Stimulated activated CD4-positive, alpha-beta T cell treated with anti-CD3 and anti-CD28 coated beads, Interleukin-1b, Interleukin-23, amount 100 ng/mL, for 1 hour (primary cell): Measurements from ENCODE around the gene MBNL1.
"Not testable (repeated sequence)": the region's sequence is repeated elsewhere in the genome, so short reads cannot be mapped to it uniquely, and the experiment has no call there.

Source experiments
- DNase-seq, 2 donors: peaks; one replicate each; pipeline ENCODE4 v3.0.0-alpha.2; 2020; ENCODE audit warnings: low read depth in 2 of 2

The MBNL1 gene

GRCh38 chr3:152377184-152377570 is 108.4 kb downstream of the MBNL1 start:
- DNase-seq, result no peak

GRCh38 chr3:152379415-152380042 is 110.8 kb downstream of the MBNL1 start:
- DNase-seq, result no peak

- no peak for DNase-seq
Observed at GRCh38 chr3:152380043-152380442, 111.3 kb downstream of the MBNL1 start.

- no peak for DNase-seq
Observed at GRCh38 chr3:152381881-152382295, 113.2 kb downstream of the MBNL1 start.

DNA sequence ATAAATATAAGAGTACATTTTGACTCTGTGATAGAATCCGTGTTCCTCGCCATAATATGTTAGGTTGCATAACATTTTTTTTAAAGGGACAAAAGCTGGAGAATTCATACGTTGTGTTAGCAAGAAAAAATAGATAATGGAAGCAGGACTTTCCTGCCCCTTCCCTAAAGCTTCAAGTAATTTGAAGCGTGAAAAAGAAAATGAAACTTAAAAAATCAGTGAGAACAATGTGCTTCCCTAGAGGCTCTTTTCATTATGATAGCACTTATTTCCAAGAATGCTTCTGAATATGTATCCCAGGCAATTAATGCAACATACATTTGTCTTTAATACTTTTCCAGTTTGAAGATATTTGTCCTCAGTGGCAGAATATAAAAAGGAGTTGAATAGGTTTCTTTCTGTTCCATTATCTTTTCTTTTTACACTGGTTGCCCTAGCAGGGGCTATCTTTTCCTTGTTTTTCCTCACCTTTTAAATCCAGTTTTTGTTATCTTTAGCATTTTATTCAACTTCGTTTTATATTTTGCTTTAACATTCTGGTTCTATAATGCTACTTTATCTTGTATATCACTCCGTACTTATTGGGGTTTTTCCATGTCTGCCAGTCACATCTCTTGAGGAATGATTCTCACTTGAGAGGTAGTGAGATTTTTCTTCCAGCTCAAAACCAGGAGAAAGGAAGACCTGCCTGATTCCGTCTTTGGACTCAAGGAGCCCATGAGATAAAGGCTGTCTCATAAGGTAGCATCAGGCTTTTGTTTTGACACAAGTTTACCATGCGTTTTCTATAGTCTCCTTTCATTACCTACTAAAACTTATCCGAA is 113.8 kb downstream of the MBNL1 start:
- DNase-seq, result no peak

- no peak for DNase-seq
Observed at GRCh38 chr3:152383136-152383606, 114.4 kb downstream of the MBNL1 start.

- no peak for DNase-seq
Observed at GRCh38 chr3:152384412-152384811, 115.7 kb downstream of the MBNL1 start.

DNA sequence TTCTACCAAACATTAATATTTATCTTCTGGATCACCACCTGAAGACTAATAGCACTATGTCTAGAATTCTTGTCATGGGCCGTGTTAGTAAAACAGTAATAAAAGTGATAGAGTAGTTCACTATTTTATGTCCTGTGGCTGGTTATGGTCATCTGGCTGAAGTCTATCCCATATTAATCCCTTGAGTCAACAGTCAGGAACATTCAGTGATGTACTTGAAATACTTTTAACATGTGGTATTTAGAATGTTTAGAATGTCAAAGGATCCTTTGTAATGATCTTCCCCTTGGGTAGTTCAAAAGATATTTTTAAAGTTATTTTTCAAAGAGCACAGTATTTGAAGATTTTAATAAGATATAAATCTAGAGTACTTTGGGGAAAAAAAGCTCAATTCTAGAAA is 117.0 kb downstream of the MBNL1 start:
- no peak for DNase-seq

DNA sequence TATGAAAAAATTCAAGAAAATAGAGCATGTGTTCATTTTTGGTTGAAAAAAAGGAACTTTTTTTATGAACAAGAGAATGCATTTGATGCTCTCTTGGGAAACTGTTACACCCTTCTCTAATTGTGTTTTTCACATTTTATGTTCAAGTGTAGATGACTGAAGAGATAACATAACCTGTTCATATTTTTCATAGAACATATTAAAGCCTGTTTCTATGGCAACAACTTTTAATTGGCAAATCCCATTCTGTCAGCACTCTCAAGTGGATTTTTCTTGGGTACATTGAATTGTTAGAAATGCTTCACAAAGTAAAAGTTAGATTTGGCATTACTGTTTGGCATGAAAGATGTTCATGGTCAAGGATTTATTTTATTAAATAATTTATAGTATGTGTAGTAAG is 117.5 kb downstream of the MBNL1 start:
- DNase-seq, result no peak

- DNase-seq, result no peak
Observed at GRCh38 chr3:152388631-152389030, 119.9 kb downstream of the MBNL1 start.

DNA sequence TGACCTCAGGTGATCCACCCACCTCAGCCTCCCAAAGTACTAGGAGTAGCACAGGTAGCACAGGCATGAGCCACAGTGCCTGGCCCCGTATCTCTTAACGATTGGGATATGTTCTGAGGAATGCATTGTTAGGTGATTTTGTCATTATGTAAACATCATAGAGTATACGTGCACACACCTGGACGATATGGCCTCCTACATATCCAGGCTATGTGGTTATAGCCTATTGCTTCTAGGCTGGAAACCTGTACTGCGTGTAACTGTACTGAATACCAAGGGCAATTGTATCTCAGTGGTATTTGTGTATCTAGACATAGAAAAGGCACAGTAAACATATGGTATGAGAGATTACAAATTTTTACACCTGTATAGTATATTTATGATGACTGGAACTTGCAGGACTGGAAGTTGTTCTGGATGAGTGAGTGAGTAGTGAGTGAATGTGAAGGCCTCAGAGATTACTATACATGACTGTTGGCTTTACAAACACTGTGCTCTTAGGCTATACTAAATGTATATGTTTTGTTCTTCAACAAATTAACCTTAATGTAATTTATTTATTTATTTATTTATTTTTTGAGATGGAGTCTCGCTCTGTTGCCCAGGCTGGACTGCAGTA is 120.7 kb downstream of the MBNL1 start:
- DNase-seq, result no peak

GRCh38 chr3:152390647-152391046 is 121.9 kb downstream of the MBNL1 start:
- no peak for DNase-seq

DNA sequence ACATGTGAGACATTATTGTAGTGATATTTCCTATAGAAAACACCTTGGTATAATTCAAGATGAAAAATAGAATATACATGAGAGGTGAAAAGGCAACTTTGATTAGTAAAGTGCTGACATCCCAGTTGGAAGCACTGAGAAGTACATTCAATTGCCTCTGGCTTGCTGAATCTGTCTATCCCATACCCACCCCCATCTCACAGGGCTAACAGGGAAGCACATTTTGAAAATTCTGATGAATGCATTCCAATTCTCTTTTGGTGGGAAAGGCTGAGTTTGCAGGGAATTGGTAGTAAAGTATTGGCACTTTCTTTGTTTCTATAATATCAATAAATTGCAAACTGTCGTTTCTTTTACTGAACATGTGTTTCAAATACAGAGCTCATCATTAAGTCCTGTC is 122.9 kb downstream of the MBNL1 start:
- DNase-seq, result no peak

DNA sequence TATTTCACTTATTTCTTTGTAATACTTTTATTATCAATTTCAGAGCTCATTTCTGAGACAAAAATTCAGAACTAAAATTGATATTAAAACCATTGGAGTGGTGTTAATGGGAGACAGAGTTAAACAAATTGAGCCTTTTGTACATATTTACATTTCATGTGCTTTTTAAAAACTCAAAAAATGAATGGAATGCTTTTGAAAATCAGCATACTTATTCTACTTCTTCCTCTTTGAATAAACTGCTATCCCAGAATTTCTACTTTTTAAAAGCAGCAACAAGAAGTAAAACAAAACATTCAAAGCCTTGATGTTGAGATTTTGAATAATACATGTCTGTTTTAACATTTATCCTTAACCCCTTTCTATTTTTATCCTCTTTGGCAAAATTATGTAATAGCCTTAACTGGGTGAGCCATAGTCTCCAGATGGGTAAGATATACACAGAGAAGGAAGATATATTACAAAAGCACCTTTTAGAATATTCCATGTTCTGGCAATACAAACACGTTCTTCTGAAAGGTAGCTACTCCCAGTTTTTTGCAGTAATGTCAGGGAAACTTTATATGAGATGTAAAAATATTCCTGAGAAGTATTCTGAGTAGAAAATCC is 123.6 kb downstream of the MBNL1 start:
- DNase-seq, result no peak

GRCh38 chr3:152394246-152394645 is 125.5 kb downstream of the MBNL1 start:
- no peak for DNase-seq

DNA sequence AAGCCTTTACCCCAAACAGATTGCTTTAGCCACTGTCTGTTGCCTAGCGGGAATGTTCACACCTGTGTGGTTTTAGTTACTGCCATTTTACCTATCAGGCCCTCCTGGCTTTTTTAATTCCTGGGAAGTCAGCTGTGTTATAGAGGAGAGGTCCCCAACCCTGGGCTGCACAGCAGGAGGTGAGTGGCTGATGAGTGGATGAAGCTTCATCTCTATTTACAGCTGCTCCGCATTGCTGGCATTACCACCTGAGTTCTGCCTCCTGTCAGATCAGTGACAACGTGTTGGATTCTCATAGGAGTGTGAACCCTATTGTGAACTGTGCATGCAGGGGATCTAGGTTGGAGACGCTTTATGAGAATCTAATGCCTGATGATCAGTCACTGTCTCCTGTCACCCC is 127.0 kb downstream of the MBNL1 start:
- DNase-seq, result no peak

GRCh38 chr3:152396867-152397266 is 128.1 kb downstream of the MBNL1 start:
- no peak for DNase-seq

DNA sequence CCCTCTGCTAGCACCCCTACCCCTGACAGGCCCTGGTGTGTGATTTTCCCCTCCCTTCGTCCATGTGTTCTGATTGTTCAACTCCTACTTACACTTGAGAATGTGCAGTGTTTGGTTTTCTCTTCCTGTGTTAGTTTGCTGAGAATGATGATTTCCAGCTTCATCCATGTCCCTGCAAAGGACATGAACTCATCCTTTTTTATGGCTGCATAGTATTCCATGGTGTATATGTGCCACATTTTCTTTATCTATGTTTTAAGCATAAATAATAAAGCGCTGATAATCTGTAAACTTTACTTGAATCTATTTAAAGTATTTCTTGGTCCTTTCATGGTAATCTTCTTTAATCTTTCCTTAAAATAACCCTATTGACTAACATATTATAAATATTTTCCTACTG is 128.6 kb downstream of the MBNL1 start:
- DNase-seq, result not testable (repeated sequence)

DNA sequence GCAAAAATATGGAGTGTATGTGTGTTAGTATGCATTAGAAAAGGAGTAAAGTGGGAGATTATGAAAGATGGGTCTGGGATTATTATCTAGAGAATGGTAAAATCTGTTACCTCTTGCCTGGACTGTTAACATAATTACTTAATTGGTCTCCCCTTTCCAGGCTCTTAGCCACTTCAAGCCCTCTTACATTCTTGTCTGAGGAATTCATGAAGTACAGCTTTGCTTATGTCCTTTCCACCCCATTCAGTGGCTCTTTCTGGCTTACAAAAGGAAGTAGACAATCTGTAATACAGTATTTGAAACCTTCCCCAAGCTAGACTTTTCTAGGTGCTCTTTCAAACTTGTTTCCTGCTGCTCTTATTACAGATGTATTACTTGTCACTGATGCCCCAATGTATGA is 129.8 kb downstream of the MBNL1 start:
- DNase-seq, result no peak

- no peak for DNase-seq
Observed at GRCh38 chr3:152399374-152399773, 130.6 kb downstream of the MBNL1 start.

GRCh38 chr3:152400887-152401286 is 132.2 kb downstream of the MBNL1 start:
- DNase-seq, result no peak

- DNase-seq, result no peak
Observed at GRCh38 chr3:152402695-152403451, 134.1 kb downstream of the MBNL1 start.
